ENCODE data around the gene BRCA1.

BRCA1 gene

GRCh38 chr17:43025766-43026537 lies 99.2 kb downstream of the BRCA1 start:
- peak overlapping the region; percentile 46 for H3K4me3 ChIP-seq (ENCODE audit: low read depth, low read length)
- no peak overlapping the region for H3K4me2 ChIP-seq (ENCODE audit: low read length)
- H3K36me3 ChIP-seq (ENCODE audit: control insufficient read depth, insufficient read depth, low read length) = no peaks in the 10 kb centered on the region
- peak overlapping the region; percentile 95 for H2AFZ ChIP-seq
- no peak overlapping the region for H3K9ac ChIP-seq
- H3K27ac ChIP-seq = no peak overlapping the region
- no peaks in the 10 kb centered on the region for H3K4me1 ChIP-seq
- H3K79me2 ChIP-seq = no peaks in the 10 kb centered on the region
- H3K9me3 ChIP-seq (ENCODE audit: control insufficient read depth, low read length) = no peaks in the 10 kb centered on the region
- TF ChIP-seq CTCF (IDR thresholded peaks at IDR 0.05) = no peak
- H3K27me3 ChIP-seq (ENCODE audit: control insufficient read depth, insufficient read depth, low read length) = no peaks in the 10 kb centered on the region

GRCh38 chr17:43025290-43025657 lies 99.9 kb downstream of the BRCA1 start:
- H3K27ac ChIP-seq = peak overlapping the region; percentile 15
- no peaks in the 10 kb centered on the region for H3K36me3 ChIP-seq (ENCODE audit: control insufficient read depth, insufficient read depth, low read length)
- no peak for TF ChIP-seq CTCF (IDR thresholded peaks at IDR 0.05)
- no peaks in the 10 kb centered on the region for H3K27me3 ChIP-seq (ENCODE audit: control insufficient read depth, insufficient read depth, low read length)
- peak overlapping the region; percentile 46 for H3K4me3 ChIP-seq (ENCODE audit: low read depth, low read length)
- no peaks in the 10 kb centered on the region for H3K9me3 ChIP-seq (ENCODE audit: control insufficient read depth, low read length)
- no peak overlapping the region for H3K9ac ChIP-seq
- H2AFZ ChIP-seq = peak overlapping the region; percentile 95
- H3K4me1 ChIP-seq = no peaks in the 10 kb centered on the region
- peak overlapping the region; percentile 66 for H3K4me2 ChIP-seq (ENCODE audit: low read length)
- H3K79me2 ChIP-seq = no peaks in the 10 kb centered on the region

- TF ChIP-seq CTCF (IDR thresholded peaks at IDR 0.05) = peak; percentile 82
- Histone ChIP-seq H3K9ac (no peak within 1 kb of the TSS), H3K36me3 (ENCODE audit: control insufficient read depth, insufficient read depth, low read length) (no peaks in the 10 kb centered on the region), H3K9me3 (ENCODE audit: control insufficient read depth, low read length) (no peaks in the 10 kb centered on the region), H3K4me2 (ENCODE audit: low read length) (peak within 1 kb of the TSS; percentile 99), H3K27me3 (ENCODE audit: control insufficient read depth, insufficient read depth, low read length) (no peaks in the 10 kb centered on the region), H3K79me2 (no peaks in the 10 kb centered on the region), H3K27ac (peak within 1 kb of the TSS; percentile 73), H2AFZ (peak within 1 kb of the TSS; percentile 95), H3K4me3 (ENCODE audit: low read depth, low read length) (peak within 1 kb of the TSS; percentile 83), H3K4me1 (no peaks in the 10 kb centered on the region)
Measured at GRCh38 chr17:43024407-43025289, 100.5 kb downstream of the BRCA1 start, which contains the start of gene RND2. RND2 (plus strand) TSS chr17:43025231; CDS start chr17:43025348, 117 bp downstream.

GRCh38 chr17:43021741-43022512 lies 103.2 kb downstream of the BRCA1 start, which contains the start of gene VAT1:
VAT1 (minus strand) TSS chr17:43022385; CDS start chr17:43022322, 63 bp downstream.
- no peaks in the 10 kb centered on the region for H3K36me3 ChIP-seq (ENCODE audit: control insufficient read depth, insufficient read depth, low read length)
- H3K9me3 ChIP-seq (ENCODE audit: control insufficient read depth, low read length) = no peaks in the 10 kb centered on the region
- no peaks in the 10 kb centered on the region for H3K79me2 ChIP-seq
- H2AFZ ChIP-seq = peak within 1 kb of the TSS; percentile 83
- peak within 1 kb of the TSS; percentile 74 for H3K27ac ChIP-seq
- peaks cover 3% of the 10 kb centered on the region for H3K4me1 ChIP-seq
- H3K4me2 ChIP-seq (ENCODE audit: low read length) = peak within 1 kb of the TSS; percentile 76
- no peaks in the 10 kb centered on the region for H3K27me3 ChIP-seq (ENCODE audit: control insufficient read depth, insufficient read depth, low read length)
- peak within 1 kb of the TSS; percentile 95 for H3K4me3 ChIP-seq (ENCODE audit: low read depth, low read length)
- TF ChIP-seq CTCF (IDR thresholded peaks at IDR 0.05) = no peak
- H3K9ac ChIP-seq = peak within 1 kb of the TSS; percentile 12
